ENCODE measurements around the gene CPSF4L.
"Not testable (repeated sequence)": the region's sequence is repeated elsewhere in the genome, so short reads cannot be mapped to it uniquely, and the experiment has no call there.

CPSF4L gene, protein sequence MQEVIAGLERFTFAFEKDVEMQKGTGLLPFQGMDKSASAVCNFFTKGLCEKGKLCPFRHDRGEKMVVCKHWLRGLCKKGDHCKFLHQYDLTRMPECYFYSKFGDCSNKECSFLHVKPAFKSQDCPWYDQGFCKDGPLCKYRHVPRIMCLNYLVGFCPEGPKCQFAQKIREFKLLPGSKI

DNA sequence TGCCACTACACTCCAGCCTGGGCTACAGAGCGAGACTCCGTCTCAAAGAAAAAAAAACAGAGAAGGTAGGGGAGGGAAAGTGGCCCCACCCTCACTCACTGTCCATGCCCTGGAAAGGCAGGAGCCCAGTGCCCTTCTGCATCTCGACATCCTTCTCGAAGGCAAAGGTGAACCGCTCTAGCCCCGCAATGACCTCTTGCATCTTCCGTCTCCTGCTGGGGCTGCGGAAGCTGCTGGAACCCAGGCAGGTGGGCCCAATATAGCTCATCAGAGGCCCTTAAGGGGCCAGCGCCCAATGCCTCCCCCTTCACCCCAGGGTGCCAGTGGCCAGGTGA lies at the start of gene CPSF4L:
CPSF4L (minus strand) TSS at position 264 of the 335 bp plus-strand sequence; CDS start at position 202, 62 bp downstream.
- no peak for DNase-seq

DNA sequence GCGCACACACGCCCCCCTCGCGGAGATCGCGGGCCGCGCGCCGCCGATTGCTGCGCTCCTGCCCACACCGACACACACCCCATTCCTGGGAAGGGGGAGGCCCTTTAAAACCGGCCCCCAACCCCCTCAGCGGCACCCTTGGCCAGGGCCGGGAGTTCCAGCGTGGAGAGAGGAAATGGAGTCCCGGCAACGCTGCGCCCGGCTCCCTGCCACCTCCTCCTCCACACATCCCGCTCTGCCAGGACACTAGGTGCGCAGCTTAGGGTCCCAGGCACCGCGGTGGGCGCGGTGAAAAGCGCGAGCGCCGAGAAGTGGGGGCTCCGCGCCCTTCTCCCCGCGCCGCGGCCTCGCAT lies 49.7 kb upstream of the CPSF4L start:
- no peak for DNase-seq

DNA sequence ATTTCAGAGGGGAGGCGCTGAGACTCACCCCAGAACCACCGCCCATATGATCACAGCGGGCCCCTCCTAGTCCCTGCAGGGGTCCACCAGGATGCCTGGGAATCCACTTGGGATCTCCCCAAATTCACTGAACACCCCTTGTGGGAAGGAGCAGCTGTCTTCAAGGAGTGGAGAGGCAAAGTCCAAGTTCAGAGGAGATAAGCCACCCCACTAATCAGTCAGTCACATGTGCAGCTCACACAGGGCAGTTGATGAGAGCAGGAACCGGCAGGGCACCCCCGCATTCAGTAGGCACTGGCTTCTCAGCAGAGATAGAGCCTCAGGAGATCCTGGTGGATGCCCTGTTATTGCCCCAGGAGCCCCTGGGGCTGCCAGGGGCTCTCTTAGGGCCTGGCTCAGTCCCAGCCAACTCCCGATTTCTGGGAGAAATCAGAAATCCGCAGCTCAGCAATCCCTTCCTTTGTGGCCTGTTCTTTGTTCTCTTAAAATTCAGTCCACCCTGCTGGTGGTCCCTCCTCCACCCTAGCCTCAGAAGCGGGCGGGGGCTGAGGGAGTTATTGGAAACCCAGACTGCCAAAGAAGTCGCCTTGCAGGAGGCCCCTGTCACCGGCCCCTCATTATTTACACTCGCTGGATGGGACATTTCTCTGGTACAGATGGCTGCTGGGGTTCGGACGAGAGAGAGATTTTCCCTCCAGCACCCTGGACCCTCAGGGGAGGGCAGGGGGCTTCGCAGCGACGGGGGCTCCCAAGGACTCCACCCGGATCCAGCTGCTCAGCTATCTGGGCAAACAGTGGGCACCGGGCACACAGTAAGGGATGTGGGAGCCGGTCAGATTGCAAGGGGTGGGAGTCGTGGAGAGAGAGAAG lies 48.3 kb upstream of the CPSF4L start:
- DNase-seq = no peak

DNA sequence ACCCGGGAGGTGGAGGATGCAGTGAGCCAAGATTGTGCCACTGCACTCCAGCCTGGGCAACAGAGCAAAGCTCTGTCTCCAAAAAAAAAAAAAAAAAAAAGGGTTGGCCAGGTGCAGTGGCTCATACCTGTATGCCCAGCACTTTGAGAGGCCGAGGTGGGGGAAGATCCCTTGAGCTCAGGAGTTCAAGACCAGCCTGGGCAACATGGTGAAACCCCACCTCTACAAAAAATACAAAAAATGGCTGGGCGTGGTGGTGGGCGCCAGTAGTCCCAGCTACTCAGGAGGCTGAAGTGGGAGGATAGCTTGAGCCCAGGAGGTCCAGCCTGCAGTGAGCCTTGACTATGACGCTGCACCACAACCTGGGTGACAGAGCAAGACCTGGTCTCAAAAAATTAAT lies 47.3 kb upstream of the CPSF4L start:
- not testable (repeated sequence) for DNase-seq

DNA sequence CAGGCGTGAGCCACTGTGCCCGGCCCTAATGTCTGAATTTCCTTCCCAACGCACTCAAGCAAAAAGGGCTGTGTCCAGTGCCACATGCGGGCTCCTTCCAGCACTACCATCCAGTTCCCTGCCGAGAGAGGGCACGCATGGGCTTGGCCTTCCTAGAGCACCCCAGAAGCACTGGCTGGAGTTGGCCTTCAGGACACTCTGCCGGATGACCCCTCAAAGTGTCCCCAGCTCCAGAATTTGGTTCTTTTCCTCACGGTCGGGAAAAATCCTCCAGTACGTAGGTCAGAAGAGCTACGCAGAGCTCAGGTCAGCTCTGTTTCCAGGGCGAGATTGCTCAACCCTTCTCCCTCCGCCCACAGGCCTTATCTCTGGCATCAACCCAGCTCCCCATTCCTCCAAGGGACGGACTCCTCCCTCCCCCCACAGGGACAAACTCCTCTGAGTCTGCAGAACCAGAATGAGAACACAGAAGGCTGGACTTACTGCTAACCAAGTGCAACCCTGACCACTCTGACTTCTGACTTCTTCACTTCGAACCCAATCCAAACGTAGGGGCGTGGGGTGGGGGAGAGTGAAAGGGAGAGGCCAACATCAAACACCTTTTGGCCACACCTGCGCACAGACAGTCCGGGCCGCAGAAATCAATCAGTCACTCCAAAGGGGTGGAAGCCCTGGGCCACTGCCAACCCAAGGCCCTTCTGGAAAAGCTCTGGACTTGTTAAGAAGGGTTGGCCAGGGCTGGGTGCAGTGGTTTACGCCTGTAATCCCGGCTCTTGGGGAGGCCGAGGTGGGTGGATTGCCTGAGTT lies 46.5 kb upstream of the CPSF4L start:
- no peak for DNase-seq

DNA sequence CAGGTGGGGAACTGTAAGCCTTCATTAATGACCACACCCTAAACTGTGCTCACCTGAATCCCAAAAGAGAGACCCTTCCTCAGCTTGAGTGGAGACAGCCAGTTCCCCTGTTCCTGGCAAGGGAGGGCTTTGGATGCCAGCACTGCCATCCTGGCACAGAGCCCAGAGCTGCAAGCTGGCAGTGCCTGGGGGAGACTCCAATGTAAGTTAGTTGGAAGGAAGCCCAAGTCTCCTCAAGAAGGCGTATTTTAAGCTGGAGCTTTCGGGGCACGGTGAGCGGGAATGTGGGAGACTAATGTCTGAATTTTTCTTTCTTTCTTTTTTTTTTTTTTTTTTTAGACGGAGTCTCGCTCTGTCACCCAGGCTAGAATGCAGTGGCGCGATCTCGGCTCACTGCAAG lies 45.5 kb upstream of the CPSF4L start:
- DNase-seq = no peak

DNA sequence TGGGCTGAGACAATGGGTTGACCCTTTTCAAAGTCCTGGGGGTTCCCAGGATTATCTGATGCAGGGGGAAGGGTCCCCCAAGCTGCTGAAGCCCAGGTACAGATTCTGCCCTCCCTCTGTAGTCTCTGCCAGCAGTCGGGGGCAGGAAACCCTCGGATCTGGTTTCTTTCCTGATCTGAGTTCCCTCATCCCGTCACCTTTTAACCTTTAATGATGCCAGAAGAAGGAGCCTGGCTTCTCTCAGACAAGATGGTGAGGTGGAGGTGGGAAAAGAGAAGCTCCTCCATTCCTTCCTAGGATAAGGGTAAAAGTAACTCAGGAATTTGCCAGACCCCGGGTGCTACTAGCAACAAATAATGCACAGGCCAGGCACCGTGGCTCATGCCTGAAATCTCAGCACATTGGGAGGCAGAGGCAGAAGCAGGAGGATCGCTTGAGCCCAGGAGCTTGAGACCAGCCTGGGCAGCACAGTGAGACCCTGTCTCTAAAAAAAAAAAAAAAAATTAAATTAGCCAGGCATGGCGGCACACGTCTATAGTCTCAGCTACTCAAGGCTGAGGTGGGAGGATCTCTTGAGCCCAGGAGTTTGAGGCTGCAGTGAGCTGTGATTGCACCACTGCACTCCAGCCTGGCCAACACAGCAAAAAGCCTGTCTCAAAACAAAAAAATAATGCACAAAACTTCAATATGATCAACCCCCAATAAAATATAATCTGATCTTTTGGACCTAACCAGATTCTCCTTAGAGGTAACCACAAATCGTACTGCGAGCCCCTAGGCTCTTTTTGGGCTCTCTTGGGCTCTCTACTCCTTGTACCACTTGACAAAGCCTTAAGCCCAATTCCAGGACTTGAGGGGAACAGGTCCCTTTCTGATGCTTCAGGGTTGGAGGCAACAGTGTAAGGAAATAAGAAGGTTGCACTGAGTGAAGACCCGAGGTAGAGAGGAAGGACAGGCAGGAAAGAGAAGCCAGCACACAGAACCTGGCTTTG lies 44.5 kb upstream of the CPSF4L start:
- DNase-seq = no peak

DNA sequence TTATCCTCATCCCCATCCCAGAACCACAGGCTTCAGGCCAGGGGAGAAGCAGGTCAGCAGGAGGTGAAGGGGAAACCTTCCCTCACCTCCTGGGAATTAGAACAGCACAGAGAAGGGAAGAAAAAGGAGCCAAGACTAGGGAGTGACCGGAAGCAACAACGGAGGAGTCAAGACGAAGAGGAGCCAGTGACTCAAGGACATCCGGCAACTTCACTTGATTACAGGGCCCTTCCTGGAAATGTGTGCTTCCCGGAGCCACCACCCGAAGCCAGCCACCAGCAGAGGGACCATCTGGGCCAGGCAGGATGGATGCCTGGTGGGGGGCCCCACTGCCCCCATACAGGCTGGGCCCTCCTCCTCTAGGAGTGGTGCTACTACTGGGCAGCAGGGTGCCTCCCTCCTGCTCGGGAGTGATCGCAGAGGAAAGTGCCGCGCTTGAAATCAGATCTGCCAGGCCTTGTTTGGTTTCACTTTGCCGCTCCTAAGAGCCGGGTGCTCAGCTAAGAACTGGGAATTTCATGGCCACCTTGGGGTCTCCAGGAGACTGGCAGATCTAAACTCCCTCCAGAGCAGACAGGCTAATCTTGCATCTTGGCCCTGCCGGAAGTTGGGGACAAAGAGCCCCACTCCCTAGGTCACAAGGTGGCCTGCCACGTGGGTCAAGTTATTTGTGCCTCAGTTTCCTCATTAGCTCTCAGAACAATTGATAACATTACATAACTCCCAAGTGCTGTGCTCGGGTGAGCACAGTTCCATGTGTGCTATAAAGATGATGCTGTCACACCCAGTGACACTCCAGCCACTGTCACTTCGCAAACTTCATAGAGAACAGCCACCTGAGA lies 43.5 kb upstream of the CPSF4L start:
- DNase-seq = no peak

DNA sequence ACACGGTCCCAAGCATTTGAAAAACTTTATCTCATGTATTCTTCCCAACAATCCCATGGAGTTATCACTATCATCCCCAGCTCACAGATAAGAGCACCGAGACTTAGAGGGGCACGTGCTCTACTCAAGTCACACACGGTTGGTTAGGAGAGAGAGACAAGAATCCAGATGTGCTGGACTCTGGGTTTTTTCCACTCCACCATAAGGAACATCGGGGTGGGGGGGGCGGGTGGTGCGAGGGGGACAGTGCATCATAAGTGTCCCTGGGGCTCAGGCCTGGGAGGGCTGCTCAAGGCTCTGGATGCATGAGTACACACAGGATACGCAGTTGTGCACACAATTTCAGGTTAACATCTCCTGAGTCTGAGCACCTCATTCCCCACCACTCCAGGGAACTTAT lies 42.8 kb upstream of the CPSF4L start:
- no peak for DNase-seq

DNA sequence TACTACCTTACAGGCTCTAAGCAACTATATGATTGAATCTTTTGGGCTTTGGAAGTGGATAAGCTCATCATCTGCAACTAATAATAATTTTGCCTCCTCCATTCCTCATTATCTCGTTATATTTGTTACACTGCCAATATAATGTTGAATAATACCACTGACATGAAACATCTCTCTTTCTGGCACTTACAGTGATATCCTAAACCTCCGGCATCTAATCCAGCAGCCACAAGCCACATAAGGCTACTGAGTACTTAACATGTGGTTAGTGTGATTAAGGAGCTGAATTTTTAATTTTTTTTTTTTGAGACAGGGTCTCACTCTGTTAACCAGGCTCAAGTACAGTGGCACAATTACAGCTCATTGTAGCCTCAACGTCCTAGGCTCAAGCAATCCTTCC lies 40.5 kb upstream of the CPSF4L start:
- DNase-seq = no peak

DNA sequence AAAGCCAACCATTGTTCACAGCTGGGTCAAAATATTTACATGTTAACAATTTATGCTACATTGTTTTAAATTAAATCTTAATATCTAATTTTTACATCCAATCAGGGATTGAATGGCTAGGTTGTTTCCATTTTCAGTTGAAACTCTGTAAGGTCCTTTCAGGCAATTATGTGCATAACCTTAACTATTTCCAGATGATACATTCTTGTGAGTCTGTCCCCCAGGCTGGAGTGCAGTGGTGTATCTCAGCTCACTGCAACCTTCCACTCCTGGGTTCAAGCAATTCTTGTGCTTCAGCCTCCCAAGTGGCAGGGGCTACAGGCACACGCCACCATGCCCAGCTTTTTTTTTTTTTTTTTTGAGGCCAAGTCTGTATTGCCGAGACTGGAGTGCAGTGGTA lies 39.7 kb upstream of the CPSF4L start:
- DNase-seq = no peak

DNA sequence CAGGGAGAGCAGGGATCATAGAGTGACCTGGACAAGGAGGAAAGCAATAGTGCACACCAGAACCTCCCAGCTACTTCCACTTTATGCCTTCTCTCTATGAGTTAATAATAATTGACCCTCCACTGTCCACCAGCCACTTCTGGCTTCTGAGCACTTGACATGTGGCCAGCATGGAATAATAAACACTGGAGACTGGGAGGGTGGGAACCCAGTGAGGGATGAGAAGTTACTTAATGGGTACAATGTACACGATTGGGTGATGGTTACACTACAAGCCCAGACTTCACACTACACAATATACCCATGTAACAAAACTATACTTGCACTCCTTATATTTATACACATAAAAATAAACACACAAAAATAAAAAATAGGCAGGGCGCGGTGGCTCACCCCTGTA lies 38.7 kb upstream of the CPSF4L start:
- DNase-seq = no peak

DNA sequence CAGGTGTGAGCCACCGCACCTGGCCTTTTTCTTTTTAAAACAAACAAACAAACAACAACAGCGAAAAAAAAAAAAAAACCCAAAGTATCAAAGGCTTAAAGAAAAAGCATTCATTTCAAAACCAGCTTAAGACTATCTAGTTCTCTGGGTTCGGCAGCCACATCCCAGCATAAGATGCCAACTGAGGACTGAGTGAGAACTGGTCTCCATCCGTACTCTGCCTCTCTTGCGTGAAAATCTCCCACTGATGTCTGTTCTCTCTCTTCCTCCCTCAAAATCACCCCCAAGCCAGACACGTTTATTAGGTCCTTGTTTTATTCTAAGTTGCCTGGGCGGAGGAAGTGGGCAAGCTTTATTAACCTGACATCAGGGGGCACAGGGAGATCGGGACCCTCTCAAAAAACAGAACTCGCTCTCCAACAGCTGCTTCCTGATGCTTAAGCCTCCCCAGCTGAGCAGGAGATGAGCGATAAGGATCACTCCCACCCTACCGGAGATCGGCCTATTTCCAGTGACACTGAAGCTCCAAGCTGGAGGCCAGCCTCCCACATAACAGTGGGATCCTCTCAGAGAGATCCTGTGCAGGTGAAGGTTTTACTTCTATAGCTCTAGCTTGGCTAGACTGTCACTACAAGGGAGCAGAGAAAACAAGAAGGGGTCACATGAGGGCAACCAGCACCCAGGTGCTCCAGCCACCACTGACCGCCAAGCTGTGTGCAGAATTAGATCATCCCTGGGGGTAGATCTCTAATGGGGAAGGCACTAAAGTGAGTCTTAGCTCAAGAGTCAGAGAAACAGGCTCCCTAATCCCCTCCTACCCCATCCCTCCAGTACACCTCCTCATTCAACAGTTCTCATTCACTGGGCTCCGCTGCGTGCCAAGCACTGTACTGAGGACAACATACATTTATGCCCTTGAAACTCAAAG lies 36.5 kb upstream of the CPSF4L start:
- DNase-seq = no peak

DNA sequence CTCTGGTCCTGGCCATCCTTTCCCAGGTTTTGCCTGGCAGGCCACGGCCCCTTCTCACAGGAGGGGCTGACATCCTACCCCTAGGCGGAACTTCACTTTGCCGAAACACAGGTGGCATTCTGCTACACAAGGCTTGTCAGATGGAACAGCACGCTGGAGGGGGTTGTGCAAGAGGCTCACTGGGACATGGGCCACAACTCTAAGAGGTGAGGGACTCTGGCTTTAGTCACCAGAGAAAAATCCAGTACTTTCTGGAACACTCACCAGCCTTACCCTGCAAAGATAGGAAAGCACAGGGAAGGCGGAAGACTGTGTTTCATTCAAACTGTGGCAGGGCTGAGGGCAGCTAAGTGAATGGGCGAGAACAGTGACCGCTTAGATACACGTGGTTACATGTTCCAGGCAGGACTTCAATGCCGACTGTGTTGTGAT lies 31.8 kb upstream of the CPSF4L start:
- no peak for DNase-seq

DNA sequence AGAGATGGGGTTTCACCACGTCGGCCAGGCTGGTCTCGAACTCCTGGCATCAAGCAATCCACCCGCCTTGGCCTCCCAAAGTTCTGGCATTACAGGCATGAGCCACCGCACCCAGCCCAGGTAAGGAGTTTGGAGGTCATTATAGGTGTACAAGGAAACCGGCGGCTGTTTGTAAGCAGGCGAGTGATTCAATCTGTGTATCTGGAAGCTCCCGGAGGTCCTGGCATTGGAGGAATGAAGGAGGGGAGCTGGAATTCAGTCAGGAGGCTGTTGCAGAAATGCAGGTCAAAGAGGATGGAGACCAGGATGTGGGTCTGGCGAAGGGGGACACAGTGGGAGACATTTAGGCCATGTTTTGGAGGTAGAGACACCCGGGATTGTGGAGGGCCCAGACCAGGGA lies 31.4 kb upstream of the CPSF4L start:
- no peak for DNase-seq

DNA sequence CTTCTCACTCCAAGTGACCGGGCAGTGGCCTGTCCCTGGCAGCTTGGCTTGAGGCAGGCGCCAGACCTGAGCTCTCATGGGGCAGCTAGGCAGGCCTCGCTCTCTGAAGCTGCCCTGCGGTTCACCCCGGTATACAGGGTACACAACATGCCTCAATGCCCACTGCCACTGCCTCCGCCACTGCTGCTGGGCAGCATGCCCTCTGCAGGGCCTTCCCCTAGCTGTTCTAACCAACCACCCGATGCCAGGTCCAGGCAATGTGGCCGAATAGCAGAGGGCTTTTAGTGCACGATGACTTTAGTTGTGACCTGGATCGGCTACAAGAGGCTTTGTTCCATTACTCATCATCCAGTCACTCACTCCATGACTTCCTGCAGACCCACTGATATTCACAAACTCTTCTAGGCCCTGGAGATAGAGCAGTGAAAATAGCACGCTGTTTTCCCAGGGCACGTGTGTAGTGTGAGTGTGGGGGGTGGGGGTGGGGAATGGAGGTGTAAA lies 30.4 kb upstream of the CPSF4L start:
- no peak for DNase-seq

DNA sequence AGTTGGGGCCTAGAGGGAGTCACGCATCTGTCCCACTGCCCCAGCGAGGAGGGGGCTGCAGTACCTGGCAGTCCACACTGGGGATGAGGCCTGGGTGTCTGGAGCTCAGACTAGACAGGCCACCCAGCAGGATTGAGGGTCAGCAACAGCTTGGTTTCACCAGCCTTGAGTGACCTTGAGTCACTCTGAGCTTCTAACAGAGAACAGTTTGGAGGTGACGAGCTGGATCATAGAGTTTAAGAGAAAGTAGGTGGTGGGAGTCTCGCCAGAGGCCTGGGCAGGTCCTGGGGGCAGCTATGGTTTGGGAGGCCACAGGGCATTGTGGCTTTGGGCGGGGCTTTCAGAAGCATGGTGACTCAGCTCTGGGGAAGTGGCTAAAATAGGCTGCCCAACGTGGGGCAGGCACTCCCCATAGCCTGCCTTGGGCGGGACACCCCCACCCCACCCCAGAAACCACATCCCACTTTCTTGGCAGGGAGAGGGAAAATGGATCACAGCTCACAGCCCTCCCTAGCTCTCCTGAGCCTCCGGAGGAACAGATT lies 29.7 kb upstream of the CPSF4L start:
- peak; percentile 15 for DNase-seq

DNA sequence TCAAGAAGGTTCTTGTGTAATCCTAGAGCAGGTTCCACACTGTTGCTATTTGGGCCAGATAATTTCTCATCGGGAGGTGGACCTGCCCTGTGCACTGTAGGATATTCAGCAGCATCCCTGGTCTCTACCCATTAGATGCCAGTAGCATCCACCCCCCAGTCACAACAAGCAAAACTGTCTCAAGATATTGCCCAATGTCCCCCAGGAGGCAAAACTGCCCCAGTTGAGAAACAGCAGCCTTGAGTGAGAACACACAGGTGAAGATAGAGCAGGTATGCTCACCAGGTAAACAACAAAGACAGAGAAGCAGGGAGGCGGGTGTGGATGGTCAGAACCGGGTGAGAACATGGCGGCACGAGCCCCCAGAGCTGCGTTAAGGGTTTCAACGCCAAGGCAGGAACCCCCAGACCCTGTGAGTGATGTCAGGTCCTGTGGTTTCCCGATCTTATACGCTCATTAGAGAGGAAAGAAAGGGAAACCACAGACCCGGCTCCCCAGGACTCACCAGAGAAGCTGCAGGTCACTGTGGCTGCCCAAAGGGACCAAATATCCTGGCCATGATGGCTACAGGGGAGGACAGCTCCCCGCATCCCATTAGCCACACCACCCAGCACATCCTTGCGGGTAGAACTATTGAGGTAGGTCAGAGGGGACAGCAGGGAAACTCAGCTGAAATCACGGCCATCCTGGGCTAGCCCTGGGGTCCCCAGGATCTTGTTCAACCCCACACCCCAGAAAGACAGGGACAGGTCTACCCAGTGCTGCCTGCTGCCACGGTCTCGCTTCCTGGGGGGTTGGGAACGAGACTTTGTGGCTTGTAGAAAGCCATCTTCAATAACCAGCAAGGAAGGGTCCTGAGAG lies 28.9 kb upstream of the CPSF4L start:
- no peak for DNase-seq
